ENCODE measurements around the gene CUX1. TPM values are rescaled to one million over a fixed set of nuclear protein-coding genes. Genes with fewer than 3 reads are reported as not detected.

Gene CUX1
- total RNA-seq, 4 donors from 2014 or later: 58.2 to 295 (median 76.9) TPM

- H3K36me3 ChIP-seq: no peaks in the 10 kb centered on the region
- peak in 1 of 2 donors; percentile 13 for DNase-seq
- H3K9me3 ChIP-seq: no peaks in the 10 kb centered on the region
- H3K27ac ChIP-seq: no peak overlapping the region
- intact Hi-C loops (cut with DNase I; ENCODE audit: low total_unique reads): no loop called here
- TF ChIP-seq POLR2A (IDR thresholded peaks at IDR 0.05): no peak
- TF ChIP-seq CTCF (IDR thresholded peaks at IDR 0.05): no peak
- H3K27me3 ChIP-seq: no peaks in the 10 kb centered on the region
- no peaks in the 10 kb centered on the region for H3K4me1 ChIP-seq
- H3K4me3 ChIP-seq: no peak overlapping the region
Measured at GRCh38 chr7:102106625-102107024, 289.2 kb downstream of the CUX1 start.

- Histone ChIP-seq H3K36me3 (no peaks in the 10 kb centered on the region), H3K4me3 (no peak overlapping the region), H3K9me3 (no peaks in the 10 kb centered on the region), H3K27me3 (no peaks in the 10 kb centered on the region), H3K27ac (no peak overlapping the region), H3K4me1 (no peaks in the 10 kb centered on the region)
- TF ChIP-seq CTCF (IDR thresholded peaks at IDR 0.05): no peak
- TF ChIP-seq POLR2A (IDR thresholded peaks at IDR 0.05): no peak
- peak in 1 of 2 donors; percentile 15 for DNase-seq
- intact Hi-C loops (cut with DNase I; ENCODE audit: low total_unique reads): no loop called here
Measured at GRCh38 chr7:102107474-102108104, 290.2 kb downstream of the CUX1 start.

- H3K27ac ChIP-seq: peak overlapping the region; percentile 54 to 57
- no peaks in the 10 kb centered on the region for H3K9me3 ChIP-seq
- H3K36me3 ChIP-seq: no peaks in the 10 kb centered on the region
- no peaks in the 10 kb centered on the region for H3K4me1 ChIP-seq
- no peak overlapping the region for H3K4me3 ChIP-seq
- TF ChIP-seq CTCF (IDR thresholded peaks at IDR 0.05): no peak
- TF ChIP-seq POLR2A (IDR thresholded peaks at IDR 0.05): no peak
- H3K27me3 ChIP-seq: no peaks in the 10 kb centered on the region
- intact Hi-C loops (cut with DNase I; ENCODE audit: low total_unique reads): no loop called here
- peak; percentile 24 to 47 for DNase-seq
Measured at GRCh38 chr7:102111061-102112041, 293.9 kb downstream of the CUX1 start.

GRCh38 chr7:102115181-102115580 lies 297.8 kb downstream of the CUX1 start:
- Histone ChIP-seq H3K9me3 (no peaks in the 10 kb centered on the region), H3K36me3 (no peaks in the 10 kb centered on the region), H3K4me3 (no peak overlapping the region), H3K27me3 (no peaks in the 10 kb centered on the region), H3K4me1 (no peaks in the 10 kb centered on the region), H3K27ac (no peak overlapping the region)
- TF ChIP-seq POLR2A (IDR thresholded peaks at IDR 0.05): no peak
- no peak for TF ChIP-seq CTCF (IDR thresholded peaks at IDR 0.05)
- no peak for DNase-seq
- intact Hi-C loops (cut with DNase I; ENCODE audit: low total_unique reads): no loop called here

GRCh38 chr7:102115931-102116330 lies 298.5 kb downstream of the CUX1 start:
- TF ChIP-seq POLR2A (IDR thresholded peaks at IDR 0.05) (no peak), CTCF (IDR thresholded peaks at IDR 0.05) (no peak)
- Histone ChIP-seq H3K36me3 (no peaks in the 10 kb centered on the region), H3K4me1 (no peaks in the 10 kb centered on the region), H3K4me3 (no peak overlapping the region), H3K9me3 (no peaks in the 10 kb centered on the region), H3K27ac (no peak overlapping the region), H3K27me3 (no peaks in the 10 kb centered on the region)
- no peak for DNase-seq
- intact Hi-C loops (cut with DNase I; ENCODE audit: low total_unique reads): no loop called here

All from uterus (tissue), 4 donors.